Stimulated activated CD4-positive, alpha-beta T cell treated with anti-CD3 and anti-CD28 coated beads, Interleukin-12 subunit alpha, Interleukin-12 subunit beta, amount 100 ng/mL, for 24 hours (primary cell): ENCODE results near the gene ZFP69B.
"Not testable (repeated sequence)": the region's sequence is repeated elsewhere in the genome, so short reads cannot be mapped to it uniquely, and the experiment has no call there.

Source experiments
- DNase-seq, 2 experiments: peaks; one replicate each; pipeline ENCODE4 v3.0.0-alpha.2; 2020; ENCODE audit warnings: low read depth in 2 of 2

ZFP69B gene

GRCh38 chr1:40435876-40436275, 14.4 kb upstream of the ZFP69B start:
- DNase-seq: no peak

GRCh38 chr1:40438391-40439015, 11.8 kb upstream of the ZFP69B start:
- DNase-seq: no peak

- DNase-seq: no peak
Observed at GRCh38 chr1:40439247-40439646, 11.0 kb upstream of the ZFP69B start.

GRCh38 chr1:40450495-40451237, 390 bp downstream of the ZFP69B start:
- DNase-seq: peak; percentile 74 to 77

- DNase-seq: no peak
Observed at GRCh38 chr1:40451238-40451585, 936 bp downstream of the ZFP69B start.

GRCh38 chr1:40454873-40455272, 4.6 kb downstream of the ZFP69B start:
- no peak for DNase-seq

GRCh38 chr1:40462956-40463590, 12.8 kb downstream of the ZFP69B start:
- DNase-seq: no peak

- no peak for DNase-seq
Observed at GRCh38 chr1:40469327-40469726, 19.1 kb downstream of the ZFP69B start.

GRCh38 chr1:40475268-40475667, 25.0 kb downstream of the ZFP69B start:
- DNase-seq: no peak

GRCh38 chr1:40476924-40477677, 26.8 kb downstream of the ZFP69B start, which contains the start of gene ZFP69:
Gene ZFP69, plus strand, starts transcription at chr1:40477290. Its CDS starts 2,072 bp downstream, at chr1:40479362.
- peak; percentile 44 to 60 for DNase-seq

- no peak for DNase-seq
Observed at GRCh38 chr1:40477678-40478053, 27.4 kb downstream of the ZFP69B start.

- no peak for DNase-seq
Observed at GRCh38 chr1:40478276-40478675, 28.0 kb downstream of the ZFP69B start.

GRCh38 chr1:40479156-40479555, 28.9 kb downstream of the ZFP69B start:
- no peak for DNase-seq

GRCh38 chr1:40495315-40495903, 45.1 kb downstream of the ZFP69B start:
- no peak for DNase-seq

- not testable (repeated sequence) for DNase-seq
Observed at GRCh38 chr1:40502651-40503050, 52.4 kb downstream of the ZFP69B start.

- DNase-seq: no peak
Observed at GRCh38 chr1:40507973-40508372, 57.7 kb downstream of the ZFP69B start.

GRCh38 chr1:40508375-40509341, 58.4 kb downstream of the ZFP69B start, which contains the start of gene EXO5:
Gene EXO5, plus strand, starts transcription at chr1:40508767. Its CDS starts 5,778 bp downstream, at chr1:40514545.
- DNase-seq: peak; percentile 79 to 80
